Left lung (tissue), 10 donors: ENCODE data around the gene CYTH3. TPM values are rescaled to one million over a fixed set of nuclear protein-coding genes. Genes with fewer than 3 reads are reported as not detected.

ENCODE experiments used
- ATAC-seq: fragments of 200-7000 bp; cut with Tn5 transposase; one replicate; pipeline ENCODE4 v1.9.1; 2020; ENCODE audit warnings: moderate library complexity
- DNase-seq, 4 donors: peaks; one replicate each; pipeline ENCODE4 v3.0.0-alpha.2; 2013 to 2020
- H3K27ac ChIP-seq, 2 donors: fragments of 200-600 bp; sonication (generic) in 1 of 2; one replicate each; pipeline versions ENCODE4 v1.5.0 to v1.8.0; 2020 to 2021
- H3K27me3 ChIP-seq, 2 donors: fragments of 200-600 bp; sonication (generic) in 1 of 2; one replicate each; pipeline versions ENCODE4 v1.5.0 to v1.8.0; 2020 to 2021
- H3K36me3 ChIP-seq, 2 donors: fragments of 200-600 bp; sonication (generic) in 1 of 2; one replicate each; pipeline versions ENCODE4 v1.5.0 to v1.8.0; 2020 to 2021
- H3K4me1 ChIP-seq, 2 donors: fragments of 200-600 bp; one replicate each; pipeline ENCODE4 v1.8.0; 2021
- H3K4me3 ChIP-seq, 2 donors: fragments of 200-600 bp; sonication (generic) in 1 of 2; one replicate each; pipeline versions ENCODE4 v1.5.0 to v1.8.0; 2020 to 2021; ENCODE audit warnings: mild to moderate bottlenecking in 1 of 2
- H3K9me3 ChIP-seq, 2 donors: fragments of 200-600 bp; sonication (generic) in 1 of 2; one replicate each; pipeline versions ENCODE4 v1.5.0 to v1.8.0; 2020 to 2021
- CTCF ChIP-seq, 2 donors: fragments of 200-600 bp; sonication (generic) in 1 of 2; IDR thresholded peaks; one replicate each; pipeline versions ENCODE4 v1.5.0 to v1.8.0; 2021; ENCODE audit warnings: antibody characterized with exemption in 2 of 2
- intact Hi-C, 2 donors: fragments of 100-400 bp; cut with DNase I; formaldehyde crosslinking; loops; one replicate each; pipeline versions ENCODE4 v1.11.2 to v1.14.2; 2022
- polyA plus RNA-seq, 6 donors: library from polyadenylated mRNA; unstranded; fragments of 120-200 nt; gene quantifications; one replicate each; pipeline ENCODE4 v1.2.1, GENCODE V29; 2013; ENCODE audit not compliant: insufficient read length in 6 of 6
- total RNA-seq, 2 donors: library from RNA; stranded (reverse); fragmentation: NEBNext Ultra II Directional; extraction: Animal tissue kit (Norgen Biotek cat#: 25700); gene quantifications; one replicate each; pipeline ENCODE4 v1.2.1, GENCODE V29; 2021
- donor health status: DM: no; HTN: yes; CAD: no.
- donor health status: DM: no; HTN: no; CAD: no.

The CYTH3 gene
- total and polyA plus RNA-seq, 8 donors = 20.7 to 29.8 (median 25.8) TPM

DNA sequence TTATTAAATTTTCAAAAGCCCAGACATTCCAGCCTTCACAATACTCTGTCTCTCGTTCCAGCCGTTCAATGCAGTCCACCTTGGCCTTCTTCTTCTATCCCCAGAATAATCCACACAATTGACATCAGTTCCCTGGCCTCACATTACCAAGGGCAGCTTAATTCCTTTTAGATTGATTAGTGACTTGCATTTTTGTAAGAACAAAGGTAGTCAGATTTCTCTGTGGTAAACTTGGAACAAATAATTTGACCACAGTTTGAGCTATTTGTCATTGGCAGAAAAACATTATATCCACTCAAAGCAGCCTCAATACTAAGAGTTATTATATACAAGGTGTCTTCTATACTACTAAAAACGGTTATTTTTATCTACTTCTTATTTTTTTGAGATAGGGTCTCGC lies 5.1 kb upstream of the CYTH3 start:
- intact Hi-C loops = loop anchor here in 1 of 2 donors (10.0 kb wide), 1 partner anchor 113 kb away; no protein-coding TSS in a partner anchor
- ATAC-seq (no peak), DNase-seq (no peak)
- no peak for TF ChIP-seq CTCF (IDR thresholded peaks at IDR 0.05)
- H3K27me3 ChIP-seq = no peaks in the 10 kb centered on the region
- no peaks in the 10 kb centered on the region for H3K9me3 ChIP-seq
- no peak overlapping the region for H3K27ac ChIP-seq
- peaks cover 4 to 6% of the 10 kb centered on the region in 2 donors for H3K4me1 ChIP-seq
- no peaks in the 10 kb centered on the region for H3K36me3 ChIP-seq
- H3K4me3 ChIP-seq = no peak overlapping the region

DNA sequence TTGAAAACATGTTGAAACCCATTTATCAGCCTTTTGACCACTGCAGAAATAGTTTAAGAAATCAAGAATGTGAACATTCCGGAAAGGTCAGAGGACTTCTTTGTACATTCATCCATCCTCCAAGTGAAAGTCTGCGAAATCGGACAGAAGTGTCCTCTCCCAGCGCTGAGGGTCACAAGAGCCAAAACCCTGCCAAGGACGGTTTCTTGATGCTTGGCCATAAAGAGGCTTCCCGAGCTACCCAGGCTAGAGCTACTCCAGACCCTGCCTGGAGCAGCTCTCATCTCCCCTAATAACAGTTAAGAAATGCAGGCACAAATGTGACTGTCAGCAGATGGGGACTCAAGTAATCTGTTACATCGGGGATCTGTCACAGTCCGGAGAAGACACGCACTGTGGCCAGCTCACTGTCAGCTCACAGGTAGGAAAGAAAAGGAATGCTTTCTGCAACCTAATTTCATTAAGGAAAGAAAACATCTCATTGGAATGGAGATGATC lies 4.5 kb upstream of the CYTH3 start:
- peaks cover 0 to 1% of the 10 kb centered on the region in 2 donors for H3K27me3 ChIP-seq
- H3K36me3 ChIP-seq = no peaks in the 10 kb centered on the region
- peaks cover 4 to 6% of the 10 kb centered on the region in 2 donors for H3K4me1 ChIP-seq
- no peak overlapping the region for H3K4me3 ChIP-seq
- no peak overlapping the region for H3K27ac ChIP-seq
- no peak for ATAC-seq
- no peak for DNase-seq
- no peaks in the 10 kb centered on the region for H3K9me3 ChIP-seq
- TF ChIP-seq CTCF (IDR thresholded peaks at IDR 0.05) = no peak
- intact Hi-C loops = loop anchor here in 1 of 2 donors (10.0 kb wide), 1 partner anchor 112 kb away; no protein-coding TSS in a partner anchor

GRCh38 chr7:6274743-6275142 lies 2.3 kb upstream of the CYTH3 start:
- H3K27me3 ChIP-seq = peaks cover 0 to 16% of the 10 kb centered on the region in 2 donors
- no peaks in the 10 kb centered on the region for H3K9me3 ChIP-seq
- H3K4me3 ChIP-seq = no peak overlapping the region
- no peak for TF ChIP-seq CTCF (IDR thresholded peaks at IDR 0.05)
- ATAC-seq (no peak), DNase-seq (no peak)
- peaks cover 4 to 21% of the 10 kb centered on the region in 2 donors for H3K4me1 ChIP-seq
- intact Hi-C loops = loop anchor here in 1 of 2 donors (10.0 kb wide), 1 partner anchor 110 kb away; no protein-coding TSS in a partner anchor
- no peaks in the 10 kb centered on the region for H3K36me3 ChIP-seq
- H3K27ac ChIP-seq = no peak overlapping the region

GRCh38 chr7:6273917-6274630 lies 1.6 kb upstream of the CYTH3 start:
- intact Hi-C loops = loop anchor here in 1 of 2 donors (10.0 kb wide), 1 partner anchor 109 kb away; no protein-coding TSS in a partner anchor
- DNase-seq (no peak), ATAC-seq (no peak)
- Histone ChIP-seq H3K36me3 (no peaks in the 10 kb centered on the region), H3K27ac (no peak overlapping the region), H3K4me3 (no peak overlapping the region), H3K9me3 (no peaks in the 10 kb centered on the region), H3K27me3 (peaks cover 0 to 16% of the 10 kb centered on the region in 2 donors), H3K4me1 (peaks cover 8 to 28% of the 10 kb centered on the region in 2 donors)
- no peak for TF ChIP-seq CTCF (IDR thresholded peaks at IDR 0.05)

GRCh38 chr7:6273380-6273837 lies 985 bp upstream of the CYTH3 start:
- Histone ChIP-seq H3K4me1 (peaks cover 13 to 35% of the 10 kb centered on the region in 2 donors), H3K4me3 (no peak overlapping the region), H3K9me3 (no peaks in the 10 kb centered on the region), H3K36me3 (no peaks in the 10 kb centered on the region), H3K27ac (no peak overlapping the region), H3K27me3 (peaks cover 0 to 16% of the 10 kb centered on the region in 2 donors)
- ATAC-seq = no peak
- no peak for DNase-seq
- TF ChIP-seq CTCF (IDR thresholded peaks at IDR 0.05) = no peak
- intact Hi-C loops = loop anchor here in 1 of 2 donors (10.0 kb wide), 1 partner anchor 109 kb away; no protein-coding TSS in a partner anchor
